Uterus (tissue), 4 donors: Measurements from ENCODE around the gene FGA. TPM values are rescaled to one million over a fixed set of nuclear protein-coding genes. Genes with fewer than 3 reads are reported as not detected.

Source experiments
- DNase-seq, 2 donors: peaks; one replicate each; pipeline ENCODE4 v3.0.0-alpha.2; 2019 to 2020
- H3K27ac ChIP-seq, 2 donors: fragments of 200-600 bp; sonication (generic); 1 replicate in 1 of 2; 2 replicates in 1 of 2; pipeline ENCODE4 v1.5.1; 2016 to 2018
- H3K27me3 ChIP-seq, 2 donors: fragments of 200-600 bp; sonication (generic); one replicate each; pipeline ENCODE4 v1.5.1; 2018 to 2019; ENCODE audit warnings: control low read depth in 1 of 2
- H3K36me3 ChIP-seq, 2 donors: fragments of 200-600 bp; sonication (generic); one replicate each; pipeline ENCODE4 v1.5.1; 2019; ENCODE audit warnings: control low read depth in 1 of 2
- H3K4me1 ChIP-seq, 2 donors: fragments of 200-600 bp; sonication (generic); one replicate each; pipeline ENCODE4 v1.5.1; 2018 to 2019; ENCODE audit warnings: control low read depth in 1 of 2
- H3K4me3 ChIP-seq, 2 donors: fragments of 200-600 bp; sonication (generic); 1 replicate in 1 of 2; 2 replicates in 1 of 2; pipeline ENCODE4 v1.5.1; 2018 to 2019; ENCODE audit warnings: mild to moderate bottlenecking in 1 of 2
- H3K9me3 ChIP-seq, 2 donors: fragments of 200-600 bp; sonication (generic); one replicate each; pipeline ENCODE4 v1.5.1; 2019; ENCODE audit warnings: control low read depth in 1 of 2
- CTCF ChIP-seq, 4 experiments: fragments of 200-600 bp in 2 of 4; fragments of 450-650 bp in 2 of 4; sonication (generic) in 2 of 4; IDR thresholded peaks; one replicate each; pipeline ENCODE4 v1.5.1; 2016 to 2019; ENCODE audit warnings: antibody characterized with exemption in 4 of 4, mild to moderate bottlenecking in 2 of 4, moderate library complexity in 1 of 4
- POLR2A ChIP-seq, 2 donors: fragments of 450-650 bp; IDR thresholded peaks; one replicate each; pipeline ENCODE4 v1.6.1; 2016; ENCODE audit warnings: antibody characterized with exemption in 2 of 2, mild to moderate bottlenecking in 1 of 2, moderate library complexity in 1 of 2
- intact Hi-C: fragments of 100-400 bp; cut with DNase I; formaldehyde crosslinking; loops from one replicate; pipeline ENCODE4 v1.15.1; 2023; ENCODE audit warnings: low total_unique reads
- total RNA-seq, 4 donors: library from RNA; depleted of rRNA in 3 of 4; stranded (reverse); fragments of >200 nt in 3 of 4; gene quantifications; one replicate each; pipeline versions ENCODE4 v1.1.0 to v1.2.4, GENCODE V29; 2014 to 2023
- donor health status: DM: yes; HTN: yes; CAD: no.

FGA gene
- total RNA-seq, 4 donors from 2014 or later = 1.6 TPM; not detected in 3

GRCh38 chr4:154569028-154569427 lies 21.5 kb downstream of the FGA start:
- no peak for DNase-seq
- intact Hi-C loops = no loop called here
- no peaks in the 10 kb centered on the region for H3K4me1 ChIP-seq
- H3K27ac ChIP-seq = no peak overlapping the region
- H3K9me3 ChIP-seq = no peaks in the 10 kb centered on the region
- no peak overlapping the region for H3K4me3 ChIP-seq
- no peaks in the 10 kb centered on the region for H3K36me3 ChIP-seq
- peaks cover 0 to 4% of the 10 kb centered on the region in 2 donors for H3K27me3 ChIP-seq
- TF ChIP-seq POLR2A (IDR thresholded peaks at IDR 0.05) (no peak), CTCF (IDR thresholded peaks at IDR 0.05) (no peak)

GRCh38 chr4:154566639-154567204 lies 23.8 kb downstream of the FGA start:
- no peak for DNase-seq
- intact Hi-C loops = no loop called here

GRCh38 chr4:154565704-154566103 lies 24.8 kb downstream of the FGA start:
- no peak for TF ChIP-seq CTCF (IDR thresholded peaks at IDR 0.05)
- TF ChIP-seq POLR2A (IDR thresholded peaks at IDR 0.05) = no peak

More at GRCh38 chr4:154566639-154567204, 23.8 kb downstream of the FGA start:
- no peaks in the 10 kb centered on the region for H3K9me3 ChIP-seq
- TF ChIP-seq CTCF (IDR thresholded peaks at IDR 0.05) = no peak
- no peak overlapping the region for H3K4me3 ChIP-seq
- H3K4me1 ChIP-seq = no peaks in the 10 kb centered on the region
- peaks cover 0 to 4% of the 10 kb centered on the region in 2 donors for H3K27me3 ChIP-seq
- no peak overlapping the region for H3K27ac ChIP-seq
- no peaks in the 10 kb centered on the region for H3K36me3 ChIP-seq

GRCh38 chr4:154564311-154564710 lies 26.2 kb downstream of the FGA start:
- Histone ChIP-seq H3K27ac (no peak overlapping the region), H3K9me3 (no peaks in the 10 kb centered on the region), H3K4me3 (no peak overlapping the region), H3K4me1 (no peaks in the 10 kb centered on the region), H3K27me3 (peaks cover 0 to 4% of the 10 kb centered on the region in 2 donors), H3K36me3 (no peaks in the 10 kb centered on the region)
- intact Hi-C loops = no loop called here
- no peak for TF ChIP-seq POLR2A (IDR thresholded peaks at IDR 0.05)
- TF ChIP-seq CTCF (IDR thresholded peaks at IDR 0.05) = no peak
- DNase-seq = no peak

More at GRCh38 chr4:154565704-154566103, 24.8 kb downstream of the FGA start:
- DNase-seq = no peak
- H3K27ac ChIP-seq = no peak overlapping the region
- H3K36me3 ChIP-seq = no peaks in the 10 kb centered on the region
- no peaks in the 10 kb centered on the region for H3K4me1 ChIP-seq
- H3K27me3 ChIP-seq = peaks cover 0 to 4% of the 10 kb centered on the region in 2 donors
- no peaks in the 10 kb centered on the region for H3K9me3 ChIP-seq
- no peak overlapping the region for H3K4me3 ChIP-seq
- intact Hi-C loops = no loop called here

GRCh38 chr4:154562697-154563254 lies 27.8 kb downstream of the FGA start, which contains the start of gene FGB:
Gene FGB, plus strand, starts transcription at chr4:154563011. Its CDS starts 8 bp downstream, at chr4:154563019.
- Histone ChIP-seq H3K4me3 (no peak within 1 kb of the TSS), H3K36me3 (no peaks in the 10 kb centered on the region), H3K9me3 (no peaks in the 10 kb centered on the region), H3K27me3 (peaks cover 0 to 4% of the 10 kb centered on the region in 2 donors), H3K4me1 (no peaks in the 10 kb centered on the region), H3K27ac (no peak within 1 kb of the TSS)
- DNase-seq = no peak
- TF ChIP-seq CTCF (IDR thresholded peaks at IDR 0.05) (no peak), POLR2A (IDR thresholded peaks at IDR 0.05) (no peak)
- intact Hi-C loops = no loop called here
